Smooth muscle cell (in vitro differentiated cells): ENCODE data around the gene HAUS6. TPM values are rescaled to one million over a fixed set of nuclear protein-coding genes. Genes with fewer than 3 reads are reported as not detected.

Source experiments
- DNase-seq: peaks from one replicate; lab custom pipeline; 2025; ENCODE audit not compliant: unreplicated experiment; lab: John Stamatoyannopoulos, UW
- H2AFZ ChIP-seq: fragments of 200-600 bp; sonication (generic); 2 replicates; pipeline ENCODE4 v1.6.0; 2016; ENCODE audit warnings: antibody characterized with exemption, low read depth, mild to moderate bottlenecking
- H3F3A ChIP-seq: fragments of 200-600 bp; sonication (generic); 2 replicates; pipeline ENCODE4 v1.6.0; 2017; ENCODE audit warnings: antibody characterized with exemption, low read depth
- H3K27ac ChIP-seq: fragments of 200-600 bp; sonication (generic); 2 replicates; pipeline ENCODE4 v1.5.1; 2016; ENCODE audit warnings: low read depth, mild to moderate bottlenecking
- H3K27me3 ChIP-seq: fragments of 200-600 bp; sonication (generic); 2 replicates; pipeline ENCODE4 v1.6.1; 2016; ENCODE audit warnings: low read depth, mild to moderate bottlenecking
- H3K36me3 ChIP-seq: fragments of 200-600 bp; sonication (generic); 2 replicates; pipeline ENCODE4 v1.5.1; 2016; ENCODE audit warnings: low read depth
- H3K4me1 ChIP-seq: fragments of 200-600 bp; sonication (generic); 2 replicates; pipeline ENCODE4 v1.5.1; 2016; ENCODE audit warnings: low read depth
- H3K4me2 ChIP-seq: fragments of 200-600 bp; sonication (generic); 2 replicates; pipeline ENCODE4 v1.6.0; 2016; ENCODE audit warnings: mild to moderate bottlenecking
- H3K4me3 ChIP-seq: fragments of 200-600 bp; sonication (generic); 2 replicates; pipeline ENCODE4 v1.5.1; 2016; ENCODE audit warnings: mild to moderate bottlenecking
- H3K79me2 ChIP-seq: fragments of 200-600 bp; sonication (generic); 2 replicates; pipeline ENCODE4 v1.6.0; 2016; ENCODE audit warnings: low read depth, mild to moderate bottlenecking
- H3K9ac ChIP-seq: fragments of 200-600 bp; sonication (generic); 2 replicates; pipeline ENCODE4 v1.6.0; 2016; ENCODE audit warnings: low read depth
- H3K9me3 ChIP-seq: fragments of 200-600 bp; sonication (generic); replicated peaks from 2 replicates; pipeline ENCODE4 v1.5.1; 2016; ENCODE audit warnings: low read depth
- H4K20me1 ChIP-seq: fragments of 200-600 bp; sonication (generic); 2 replicates; pipeline ENCODE4 v1.6.0; 2016; ENCODE audit warnings: low read depth
- WGBS: methylation state at CpG from one replicate; pipeline ENCODE4 v1.1.7; 2016; ENCODE audit warnings: low lambda C conversion rate; 5-methylcytosine and 5-hydroxymethylcytosine counted together
- polyA plus RNA-seq: library from polyadenylated mRNA; unstranded; fragments of >200 nt; fragmentation: Nextera tagmentation; extraction: Ambion mirVana; gene quantifications from 2 replicates; pipeline ENCODE4 v1.2.1, GENCODE V29; 2016
- total RNA-seq: library from RNA; depleted of rRNA; stranded (reverse); fragments of >200 nt; gene quantifications from 2 replicates; pipeline ENCODE4 v1.2.3, GENCODE V29; 2014
- TF ChIP-seq, protein P1 (sequence below): fragments of 200-600 bp; sonication (generic); IDR thresholded peaks from 2 replicates; pipeline ENCODE4 v1.5.1; 2017; ENCODE audit warnings: borderline replicate concordance, mild to moderate bottlenecking, antibody characterized with exemption; ENCODE audit not compliant: insufficient read depth, poor library complexity, severe bottlenecking

Gene HAUS6
- total and polyA plus RNA-seq, 2 experiments from 2014 or later: 4.3 to 13.1 TPM

GRCh38 chr9:19119246-19119645, 16.5 kb upstream of the HAUS6 start:
- Histone ChIP-seq H3K4me3 (no peak overlapping the region), H3K79me2 (no peaks in the 10 kb centered on the region), H3K4me1 (no peaks in the 10 kb centered on the region), H3K27me3 (no peaks in the 10 kb centered on the region), H3K9me3 (no peaks in the 10 kb centered on the region), H3F3A (peaks cover 7% of the 10 kb centered on the region), H3K27ac (no peak overlapping the region), H4K20me1 (no peaks in the 10 kb centered on the region), H3K36me3 (peaks cover 20% of the 10 kb centered on the region), H3K4me2 (no peak overlapping the region), H3K9ac (no peak overlapping the region), H2AFZ (no peak overlapping the region)
- TF ChIP-seq, protein P1, sequence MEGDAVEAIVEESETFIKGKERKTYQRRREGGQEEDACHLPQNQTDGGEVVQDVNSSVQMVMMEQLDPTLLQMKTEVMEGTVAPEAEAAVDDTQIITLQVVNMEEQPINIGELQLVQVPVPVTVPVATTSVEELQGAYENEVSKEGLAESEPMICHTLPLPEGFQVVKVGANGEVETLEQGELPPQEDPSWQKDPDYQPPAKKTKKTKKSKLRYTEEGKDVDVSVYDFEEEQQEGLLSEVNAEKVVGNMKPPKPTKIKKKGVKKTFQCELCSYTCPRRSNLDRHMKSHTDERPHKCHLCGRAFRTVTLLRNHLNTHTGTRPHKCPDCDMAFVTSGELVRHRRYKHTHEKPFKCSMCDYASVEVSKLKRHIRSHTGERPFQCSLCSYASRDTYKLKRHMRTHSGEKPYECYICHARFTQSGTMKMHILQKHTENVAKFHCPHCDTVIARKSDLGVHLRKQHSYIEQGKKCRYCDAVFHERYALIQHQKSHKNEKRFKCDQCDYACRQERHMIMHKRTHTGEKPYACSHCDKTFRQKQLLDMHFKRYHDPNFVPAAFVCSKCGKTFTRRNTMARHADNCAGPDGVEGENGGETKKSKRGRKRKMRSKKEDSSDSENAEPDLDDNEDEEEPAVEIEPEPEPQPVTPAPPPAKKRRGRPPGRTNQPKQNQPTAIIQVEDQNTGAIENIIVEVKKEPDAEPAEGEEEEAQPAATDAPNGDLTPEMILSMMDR: no peak
- no peak for DNase-seq
- whole genome bisulfite sequencing: 97% methylated on average over 3 of the region's 3 CpGs

DNA sequence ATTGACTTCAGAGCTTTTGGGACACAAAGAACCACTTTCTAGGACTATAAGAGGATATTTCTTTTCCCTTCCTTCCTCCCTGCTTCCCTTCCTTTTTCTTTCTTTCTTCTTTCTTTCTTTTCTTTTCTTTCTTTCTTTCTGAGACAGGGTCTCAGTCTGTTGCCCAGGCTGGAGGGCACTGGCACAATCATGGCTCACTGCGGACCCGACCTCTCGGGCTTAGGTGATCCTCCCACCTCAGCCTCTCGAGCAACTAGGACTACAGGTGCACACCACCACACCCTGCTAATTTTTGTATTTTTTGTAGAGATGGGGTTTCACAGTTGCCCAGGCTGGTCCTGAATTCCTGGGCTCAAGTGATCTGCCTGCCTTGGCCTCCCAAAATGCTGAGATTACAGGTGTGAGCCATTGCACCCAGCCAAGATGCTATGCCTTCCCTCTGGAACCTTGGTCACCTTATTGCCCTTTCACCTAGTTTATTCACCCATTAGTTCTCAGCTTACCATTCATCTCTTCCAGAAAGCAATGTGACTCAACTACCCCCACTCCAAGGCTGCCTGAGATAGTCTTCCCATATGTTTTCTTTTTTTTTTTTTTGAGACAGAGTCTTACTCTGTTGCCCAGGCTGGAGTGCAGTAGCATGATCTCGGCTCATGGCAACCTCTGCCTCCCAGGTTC, 14.5 kb upstream of the HAUS6 start:
- Histone ChIP-seq H3F3A (peaks cover 7% of the 10 kb centered on the region), H3K9me3 (no peaks in the 10 kb centered on the region), H3K4me1 (no peaks in the 10 kb centered on the region), H3K27me3 (no peaks in the 10 kb centered on the region), H3K36me3 (peaks cover 14% of the 10 kb centered on the region), H3K9ac (no peak overlapping the region), H3K4me3 (no peak overlapping the region), H3K4me2 (no peak overlapping the region), H3K79me2 (no peaks in the 10 kb centered on the region), H4K20me1 (no peaks in the 10 kb centered on the region), H2AFZ (no peak overlapping the region), H3K27ac (no peak overlapping the region)
- 100% methylated on average over 5 of the region's 5 CpGs for WGBS
- DNase-seq: no peak
- TF ChIP-seq, protein P1: no peak

DNA sequence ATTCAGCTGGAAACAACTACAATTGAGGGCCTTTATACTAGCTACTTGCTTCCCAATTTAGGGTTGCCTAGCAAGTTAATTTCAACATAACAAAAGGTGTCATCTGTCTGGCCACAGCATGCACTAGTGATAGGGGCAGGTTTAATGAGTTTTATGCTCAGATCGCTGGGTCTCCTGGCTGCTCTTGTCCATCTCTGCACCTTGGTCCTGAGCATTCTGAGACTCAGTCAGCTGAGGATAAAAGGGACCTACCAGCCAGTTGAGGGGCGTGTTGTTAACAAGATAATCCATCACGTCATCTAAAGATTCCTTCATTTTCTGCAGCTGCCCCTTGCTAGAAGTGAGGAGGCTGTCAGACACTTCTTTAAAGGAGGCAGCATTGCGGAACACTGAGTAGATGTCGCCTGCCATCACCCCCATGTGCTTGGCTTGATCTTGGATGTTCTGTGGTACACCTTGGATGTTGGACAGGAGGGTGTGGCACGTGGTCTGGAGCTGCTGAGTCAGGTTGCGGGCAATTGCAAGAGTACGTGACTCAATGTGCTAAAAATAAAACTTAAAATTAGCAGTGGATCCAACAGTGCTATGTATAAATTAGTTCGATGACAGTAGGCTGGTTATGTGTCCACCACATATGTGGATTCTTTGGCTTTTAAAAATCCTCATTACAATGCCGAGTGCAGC, 13.5 kb upstream of the HAUS6 start:
- Histone ChIP-seq H3K27ac (no peak overlapping the region), H3K36me3 (peaks cover 14% of the 10 kb centered on the region), H3K9me3 (no peaks in the 10 kb centered on the region), H2AFZ (no peak overlapping the region), H3K9ac (no peak overlapping the region), H3K4me3 (no peak overlapping the region), H3F3A (peaks cover 7% of the 10 kb centered on the region), H3K27me3 (no peaks in the 10 kb centered on the region), H3K4me2 (no peak overlapping the region), H3K4me1 (no peaks in the 10 kb centered on the region), H4K20me1 (no peaks in the 10 kb centered on the region), H3K79me2 (no peaks in the 10 kb centered on the region)
- TF ChIP-seq, protein P1: no peak
- 91% methylated on average over 10 of the region's 10 CpGs for WGBS
- DNase-seq: no peak
